AG04450 (cell line): ENCODE results near the gene IL1RAPL2. TPM values are rescaled to one million over a fixed set of nuclear protein-coding genes. Genes with fewer than 3 reads are reported as not detected.

Experiments used
- CTCF ChIA-PET: fragments of 300-600, 350-600 bp; formaldehyde crosslinking; extraction: SDS; loops from one replicate; lab custom pipeline; 2022; ENCODE audit warnings: antibody characterized with exemption, inconsistent platforms; lab: Charles Lee
- POLR2A ChIA-PET: fragments of 350-600 bp; formaldehyde crosslinking; extraction: SDS; loops from one replicate; lab custom pipeline; 2021; ENCODE audit warnings: antibody characterized with exemption, inconsistent platforms; lab: Yijun Ruan, JAX
- DNase-seq: peaks from one replicate; pipeline ENCODE4 v3.0.0-alpha.2; 2011; ENCODE audit warnings: low read depth, low spot score
- H3K27ac ChIP-seq: one replicate; pipeline ENCODE4 v1.5.1; 2012; ENCODE audit warnings: low read depth, low read length, control low read depth
- H3K27me3 ChIP-seq: one replicate; pipeline ENCODE4 v1.6.0; 2012; ENCODE audit warnings: low read length; ENCODE audit not compliant: control insufficient read depth, insufficient read depth
- H3K4me3 ChIP-seq: 2 replicates; pipeline ENCODE4 v1.5.1; 2011; ENCODE audit warnings: mild to moderate bottlenecking, low read depth, low read length, control low read depth
- H3K9me3 ChIP-seq: 2 replicates; pipeline ENCODE4 v1.5.1; 2012; ENCODE audit warnings: low read length; ENCODE audit not compliant: control insufficient read depth, insufficient read depth
- CTCF ChIP-seq: IDR thresholded peaks from 2 replicates; pipeline ENCODE4 v1.5.1; 2011; ENCODE audit warnings: low read depth, low read length, control low read depth, inconsistent platforms
- polyA plus RNA-seq: library from polyadenylated mRNA; depleted of rRNA; stranded (reverse); fragments of >200 nt; gene quantifications from 2 replicates; pipeline ENCODE4 v1.2.3, GENCODE V29; 2011

Gene IL1RAPL2
- polyA plus RNA-seq, 1 experiment: 0.71 TPM

GRCh38 chrX:105609530-105609929, 1043.5 kb downstream of the IL1RAPL2 start:
- DNase-seq: no peak
- Histone ChIP-seq H3K4me3 (no peak overlapping the region), H3K27ac (no peak overlapping the region), H3K9me3 (no peaks in the 10 kb centered on the region), H3K27me3 (no peaks in the 10 kb centered on the region)
- TF ChIP-seq CTCF: no peak
- CTCF ChIA-PET: no interaction called here
- POLR2A ChIA-PET: no interaction called here

GRCh38 chrX:105610411-105610810, 1044.4 kb downstream of the IL1RAPL2 start:
- DNase-seq: no peak
- ChIA-PET POLR2A (no interaction called here), CTCF (no interaction called here)
- Histone ChIP-seq H3K27me3 (no peaks in the 10 kb centered on the region), H3K27ac (no peak overlapping the region), H3K9me3 (no peaks in the 10 kb centered on the region), H3K4me3 (no peak overlapping the region)
- no peak for TF ChIP-seq CTCF

- ChIA-PET POLR2A (no interaction called here), CTCF (no interaction called here)
- H3K27ac ChIP-seq: no peak overlapping the region
- no peak for DNase-seq
- no peak overlapping the region for H3K4me3 ChIP-seq
- H3K27me3 ChIP-seq: no peaks in the 10 kb centered on the region
- no peaks in the 10 kb centered on the region for H3K9me3 ChIP-seq
- TF ChIP-seq CTCF: no peak
Observed at GRCh38 chrX:105618393-105619101, 1052.5 kb downstream of the IL1RAPL2 start.

GRCh38 chrX:105634180-105634579, 1068.2 kb downstream of the IL1RAPL2 start:
- ChIA-PET POLR2A (no interaction called here), CTCF (no interaction called here)
- H3K9me3 ChIP-seq: no peaks in the 10 kb centered on the region
- no peak overlapping the region for H3K27ac ChIP-seq
- no peak for TF ChIP-seq CTCF
- H3K27me3 ChIP-seq: no peaks in the 10 kb centered on the region
- DNase-seq: no peak
- H3K4me3 ChIP-seq: no peak overlapping the region

- H3K4me3 ChIP-seq: no peak overlapping the region
- no peaks in the 10 kb centered on the region for H3K27me3 ChIP-seq
- no peak for TF ChIP-seq CTCF
- no peak for DNase-seq
- H3K27ac ChIP-seq: no peak overlapping the region
- no peaks in the 10 kb centered on the region for H3K9me3 ChIP-seq
- ChIA-PET CTCF (no interaction called here), POLR2A (no interaction called here)
Observed at GRCh38 chrX:105635794-105636193, 1069.8 kb downstream of the IL1RAPL2 start.
